Colonic mucosa (tissue), 4 donors: ENCODE measurements around the gene VPS50. TPM values are rescaled to one million over a fixed set of nuclear protein-coding genes. Genes with fewer than 3 reads are reported as not detected.

ENCODE experiments used
- DNase-seq: peaks from one replicate; pipeline ENCODE4 v3.0.0-alpha.2; 2020
- H3K27ac ChIP-seq: fragments of 200-600 bp; one replicate; pipeline ENCODE4 v1.8.0; 2021
- H3K27me3 ChIP-seq: fragments of 200-600 bp; one replicate; pipeline ENCODE4 v1.8.0; 2021
- H3K36me3 ChIP-seq: fragments of 200-600 bp; one replicate; pipeline ENCODE4 v1.8.0; 2021
- H3K4me1 ChIP-seq: fragments of 200-600 bp; one replicate; pipeline ENCODE4 v1.8.0; 2021; ENCODE audit warnings: mild to moderate bottlenecking
- H3K4me3 ChIP-seq: fragments of 200-600 bp; one replicate; pipeline ENCODE4 v1.8.0; 2021
- H3K9ac ChIP-seq, 2 donors: one replicate each; pipeline ENCODE4 v1.7.0; 2013; ENCODE audit warnings: control low read depth in 2 of 2, low read depth in 2 of 2, low read length in 2 of 2
- H3K9me3 ChIP-seq: fragments of 200-600 bp; one replicate; pipeline ENCODE4 v1.8.0; 2021
- CTCF ChIP-seq: fragments of 200-600 bp; IDR thresholded peaks from one replicate; pipeline ENCODE4 v1.8.0; 2022; ENCODE audit warnings: antibody characterized with exemption, mild to moderate bottlenecking
- intact Hi-C: fragments of 100-400 bp; cut with DNase I; formaldehyde crosslinking; loops from one replicate; pipeline ENCODE4 v1.14.1; 2022
- total RNA-seq, 2 donors: library from RNA; stranded (reverse); fragmentation: NEBNext Ultra II Directional in 1 of 2; extraction: Animal tissue kit (Norgen Biotek cat#: 25700) in 1 of 2; gene quantifications; one replicate each; pipeline ENCODE4 v1.2.1, GENCODE V29; 2021
- donor health status: healthy.
- donor health status: DM: no; HTN: no; CAD: no.
- donor health status: DM: no; HTN: no; CAD: no.

Gene VPS50
- total RNA-seq, 2 donors from 2014 or later: 27.2 to 29.0 TPM

- Histone ChIP-seq H3K27ac (no peak overlapping the region), H3K4me3 (no peak overlapping the region), H3K27me3 (no peaks in the 10 kb centered on the region), H3K36me3 (peaks cover 7% of the 10 kb centered on the region), H3K9ac (no peak overlapping the region), H3K9me3 (no peaks in the 10 kb centered on the region), H3K4me1 (no peaks in the 10 kb centered on the region)
- no peak for TF ChIP-seq CTCF
- intact Hi-C loops: no loop called here
- no peak for DNase-seq
These were observed 127.5 kb downstream of the VPS50 start for GRCh38 chr7:93359520-93360198.

GRCh38 chr7:93361853-93362252 lies 129.7 kb downstream of the VPS50 start:
- no peaks in the 10 kb centered on the region for H3K36me3 ChIP-seq
- TF ChIP-seq CTCF: no peak
- no peaks in the 10 kb centered on the region for H3K27me3 ChIP-seq
- H3K27ac ChIP-seq: no peak overlapping the region
- H3K9me3 ChIP-seq: no peaks in the 10 kb centered on the region
- no peak overlapping the region for H3K9ac ChIP-seq
- intact Hi-C loops: no loop called here
- H3K4me1 ChIP-seq: no peaks in the 10 kb centered on the region
- no peak for DNase-seq
- H3K4me3 ChIP-seq: no peak overlapping the region

- Histone ChIP-seq H3K36me3 (no peaks in the 10 kb centered on the region), H3K27ac (no peak overlapping the region), H3K27me3 (no peaks in the 10 kb centered on the region), H3K4me1 (no peaks in the 10 kb centered on the region), H3K9me3 (no peaks in the 10 kb centered on the region), H3K4me3 (no peak overlapping the region), H3K9ac (no peak overlapping the region)
- no peak for DNase-seq
- no peak for TF ChIP-seq CTCF
- intact Hi-C loops: no loop called here
These were observed 132.6 kb downstream of the VPS50 start for GRCh38 chr7:93364806-93365205.

GRCh38 chr7:93365341-93365740 lies 133.2 kb downstream of the VPS50 start:
- H3K9me3 ChIP-seq: no peaks in the 10 kb centered on the region
- H3K27me3 ChIP-seq: no peaks in the 10 kb centered on the region
- no peak for DNase-seq
- H3K4me3 ChIP-seq: no peak overlapping the region
- intact Hi-C loops: no loop called here
- TF ChIP-seq CTCF: no peak
- no peaks in the 10 kb centered on the region for H3K4me1 ChIP-seq
- H3K9ac ChIP-seq: no peak overlapping the region
- H3K27ac ChIP-seq: no peak overlapping the region
- no peaks in the 10 kb centered on the region for H3K36me3 ChIP-seq

GRCh38 chr7:93366816-93367215 lies 134.7 kb downstream of the VPS50 start:
- H3K4me3 ChIP-seq: no peak overlapping the region
- H3K4me1 ChIP-seq: no peaks in the 10 kb centered on the region
- H3K27me3 ChIP-seq: no peaks in the 10 kb centered on the region
- no peak overlapping the region for H3K9ac ChIP-seq
- H3K9me3 ChIP-seq: no peaks in the 10 kb centered on the region
- DNase-seq: no peak
- no peak overlapping the region for H3K27ac ChIP-seq
- intact Hi-C loops: no loop called here
- no peak for TF ChIP-seq CTCF
- H3K36me3 ChIP-seq: no peaks in the 10 kb centered on the region
